Keratinocyte (primary cell): ENCODE results near the gene NRSN2. TPM values are rescaled to one million over a fixed set of nuclear protein-coding genes. Genes with fewer than 3 reads are reported as not detected.

Source experiments
- DNase-seq: peaks from one replicate; pipeline ENCODE4 v3.0.0-alpha.2; 2011; ENCODE audit warnings: low read depth, missing footprints, low spot score
- FAIRE-seq: peaks from 2 replicates; lab custom pipeline; 2011; peaks lifted over from hg19 to GRCh38; lab: Jason Lieb, UNC
- H2AFZ ChIP-seq: 2 replicates; pipeline ENCODE4 v1.6.0; 2012; ENCODE audit warnings: low read length, control low read depth, inconsistent platforms; ENCODE audit not compliant: control insufficient read depth
- H3K27ac ChIP-seq: 2 replicates; pipeline ENCODE4 v1.5.1; 2011; ENCODE audit warnings: low read length; ENCODE audit not compliant: control insufficient read depth, insufficient read depth
- H3K27me3 ChIP-seq: 3 replicates; pipeline ENCODE4 v1.6.0; 2011; ENCODE audit warnings: low read length; ENCODE audit not compliant: control insufficient read depth, insufficient read depth; ENCODE audit errors: extremely low read depth
- H3K36me3 ChIP-seq, 2 experiments: 2 replicates in 1 of 2; 3 replicates in 1 of 2; pipeline ENCODE4 v1.5.1; 2011; ENCODE audit warnings: low read length in 2 of 2, mild to moderate bottlenecking in 1 of 2; ENCODE audit not compliant: control insufficient read depth in 2 of 2, insufficient read depth in 2 of 2; ENCODE audit errors: extremely low read depth in 1 of 2
- H3K4me1 ChIP-seq: 3 replicates; pipeline ENCODE4 v1.5.1; 2011; ENCODE audit warnings: low read length; ENCODE audit not compliant: control insufficient read depth, insufficient read depth; ENCODE audit errors: extremely low read depth
- H3K4me2 ChIP-seq: 3 replicates; pipeline ENCODE4 v1.6.0; 2011; ENCODE audit warnings: low read depth, low read length; ENCODE audit not compliant: control insufficient read depth, insufficient read depth; ENCODE audit errors: extremely low read depth
- H3K4me3 ChIP-seq, 3 experiments: fragments of 200-600 bp in 1 of 3; sonication (generic) in 1 of 3; 2 replicates in 2 of 3; 3 replicates in 1 of 3; pipeline ENCODE4 v1.5.1; 2011 to 2016; ENCODE audit warnings: low read length in 3 of 3, mild to moderate bottlenecking in 3 of 3, control low read depth in 2 of 3, inconsistent platforms in 1 of 3, low read depth in 1 of 3, mixed read lengths in 1 of 3, mixed run types in 1 of 3, moderate library complexity in 1 of 3; ENCODE audit not compliant: control insufficient read depth in 2 of 3, insufficient read depth in 2 of 3; ENCODE audit errors: extremely low read depth in 1 of 3
- H3K79me2 ChIP-seq: 2 replicates; pipeline ENCODE4 v1.6.0; 2012; ENCODE audit warnings: low read length; ENCODE audit not compliant: control insufficient read depth, insufficient read depth
- H3K9ac ChIP-seq: 3 replicates; pipeline ENCODE4 v1.6.0; 2011; ENCODE audit warnings: low read length; ENCODE audit not compliant: control insufficient read depth, insufficient read depth; ENCODE audit errors: extremely low read depth
- H3K9me1 ChIP-seq: 3 replicates; pipeline ENCODE4 v1.6.0; 2011; ENCODE audit warnings: low read length; ENCODE audit not compliant: control insufficient read depth, insufficient read depth; ENCODE audit errors: extremely low read depth
- H3K9me3 ChIP-seq: 2 replicates; pipeline ENCODE4 v1.5.1; 2012; ENCODE audit warnings: low read depth, low read length; ENCODE audit not compliant: control insufficient read depth
- H4K20me1 ChIP-seq: 3 replicates; pipeline ENCODE4 v1.6.0; 2011; ENCODE audit warnings: low read length; ENCODE audit not compliant: control insufficient read depth, insufficient read depth; ENCODE audit errors: extremely low read depth
- EZH2 ChIP-seq: IDR thresholded peaks from one replicate; pipeline ENCODE4 v1.6.1; 2012; ENCODE audit warnings: inconsistent platforms, mild to moderate bottlenecking, low read length, moderate library complexity
- dilution Hi-C: fragments of 300-500 bp; cut with MboI; formaldehyde crosslinking; loops from one replicate; pipeline ENCODE4 v1.7.0; 2020; ENCODE audit warnings: low sequenced_read_pairs; ENCODE audit not compliant: extremely low pct_ligation_motif_present
- polyA plus RNA-seq, 5 experiments: library from polyadenylated mRNA; depleted of rRNA in 3 of 5; stranded (reverse) in 3 of 5; stranded (forward) in 1 of 5; unstranded in 1 of 5; fragments of >200 nt; gene quantifications; 1 replicate in 1 of 5; 2 replicates in 3 of 5; 3 replicates in 1 of 5; pipeline versions ENCODE4 v1.2.1 to v1.2.3, GENCODE V29; 2011 to 2012; ENCODE audit warnings: missing spikeins in 2 of 5, low read depth in 1 of 5, low replicate concordance in 1 of 5
- TF ChIP-seq, protein P1 (sequence below), 3 experiments: IDR thresholded peaks in 1 of 3; conservative IDR thresholded peaks in 1 of 3; optimal IDR thresholded peaks in 1 of 3; 2 replicates in 2 of 3; 3 replicates in 1 of 3; pipeline versions ENCODE3 to v1.5.1; 2011; ENCODE audit warnings: low read length in 3 of 3, mild to moderate bottlenecking in 3 of 3, moderate library complexity in 2 of 3, control low read depth in 1 of 3, inconsistent platforms in 1 of 3; ENCODE audit not compliant: insufficient read depth in 2 of 3; ENCODE audit errors: extremely low read depth in 1 of 3

Gene NRSN2
- polyA plus RNA-seq, 1 donor (not counting 4 experiments of a cell fraction or from before 2014, with no cell fraction given), result 10.4 TPM

DNA sequence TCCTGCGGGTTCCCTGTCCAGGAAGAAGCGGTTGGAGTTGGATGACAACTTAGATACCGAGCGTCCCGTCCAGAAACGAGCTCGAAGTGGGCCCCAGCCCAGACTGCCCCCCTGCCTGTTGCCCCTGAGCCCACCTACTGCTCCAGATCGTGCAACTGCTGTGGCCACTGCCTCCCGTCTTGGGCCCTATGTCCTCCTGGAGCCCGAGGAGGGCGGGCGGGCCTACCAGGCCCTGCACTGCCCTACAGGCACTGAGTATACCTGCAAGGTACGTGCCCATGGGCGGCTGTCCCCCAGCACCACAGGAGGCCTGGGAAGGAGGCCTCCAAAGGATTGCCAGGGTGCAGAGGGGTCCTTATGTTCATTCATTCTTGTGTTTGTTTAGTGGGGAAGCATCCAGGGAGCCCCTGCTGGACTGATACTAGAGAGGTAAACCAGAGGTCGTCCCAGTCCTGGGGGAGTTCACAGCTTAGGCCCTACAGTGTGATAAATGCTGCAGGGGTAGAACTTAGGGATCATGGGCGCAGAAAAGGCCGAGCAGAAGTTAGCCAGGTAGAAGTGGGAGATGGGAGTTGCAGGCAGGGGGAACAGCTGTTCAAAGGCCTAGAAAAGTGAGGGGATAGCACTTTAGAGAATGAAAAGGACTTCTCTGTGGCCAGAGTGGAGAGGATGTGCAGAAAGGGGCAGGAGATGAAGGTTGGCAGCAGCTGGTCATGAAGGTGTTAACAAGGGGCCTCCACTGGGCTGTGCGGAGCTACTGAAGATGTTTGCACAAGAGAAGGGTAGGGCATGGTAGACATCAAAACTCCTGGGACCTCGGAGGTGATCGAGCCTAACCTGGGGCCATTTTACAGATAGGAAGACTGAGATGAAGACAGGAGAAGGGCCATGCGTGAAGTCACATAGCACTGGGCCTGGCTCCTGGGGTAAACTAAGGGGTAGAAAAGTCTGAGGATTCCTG is 41.4 kb downstream of the NRSN2 start:
- H3K79me2 ChIP-seq, result peaks cover 47% of the 10 kb centered on the region
- dilution Hi-C loops, result no loop called here

DNA sequence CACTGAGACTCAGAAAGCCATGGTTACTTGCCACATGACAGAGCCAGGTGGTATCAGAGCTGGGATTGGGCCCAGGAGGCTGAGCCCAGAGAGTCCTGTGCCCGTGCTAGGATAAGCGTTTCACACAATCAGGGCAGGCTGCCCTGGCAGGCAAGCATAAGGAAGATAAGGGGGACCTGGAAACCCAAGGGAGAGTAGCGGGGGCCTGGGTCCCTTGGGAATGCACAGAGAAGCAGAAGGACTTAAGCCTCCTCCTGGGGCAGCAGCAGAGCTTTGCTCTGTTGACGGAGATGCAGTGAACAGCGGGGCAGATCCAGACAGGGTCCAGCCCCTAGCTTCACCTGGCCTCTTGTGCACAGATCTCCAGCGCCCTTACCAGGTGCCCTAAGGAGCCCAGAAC is 42.3 kb downstream of the NRSN2 start:
- TF ChIP-seq EZH2, result no peak
- TF ChIP-seq, protein P1, sequence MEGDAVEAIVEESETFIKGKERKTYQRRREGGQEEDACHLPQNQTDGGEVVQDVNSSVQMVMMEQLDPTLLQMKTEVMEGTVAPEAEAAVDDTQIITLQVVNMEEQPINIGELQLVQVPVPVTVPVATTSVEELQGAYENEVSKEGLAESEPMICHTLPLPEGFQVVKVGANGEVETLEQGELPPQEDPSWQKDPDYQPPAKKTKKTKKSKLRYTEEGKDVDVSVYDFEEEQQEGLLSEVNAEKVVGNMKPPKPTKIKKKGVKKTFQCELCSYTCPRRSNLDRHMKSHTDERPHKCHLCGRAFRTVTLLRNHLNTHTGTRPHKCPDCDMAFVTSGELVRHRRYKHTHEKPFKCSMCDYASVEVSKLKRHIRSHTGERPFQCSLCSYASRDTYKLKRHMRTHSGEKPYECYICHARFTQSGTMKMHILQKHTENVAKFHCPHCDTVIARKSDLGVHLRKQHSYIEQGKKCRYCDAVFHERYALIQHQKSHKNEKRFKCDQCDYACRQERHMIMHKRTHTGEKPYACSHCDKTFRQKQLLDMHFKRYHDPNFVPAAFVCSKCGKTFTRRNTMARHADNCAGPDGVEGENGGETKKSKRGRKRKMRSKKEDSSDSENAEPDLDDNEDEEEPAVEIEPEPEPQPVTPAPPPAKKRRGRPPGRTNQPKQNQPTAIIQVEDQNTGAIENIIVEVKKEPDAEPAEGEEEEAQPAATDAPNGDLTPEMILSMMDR (optimal IDR thresholded peaks at IDR 0.05 in 1 of 3, IDR thresholded peaks at IDR 0.05 in 1 of 3, conservative IDR thresholded peaks at IDR 0.05 in 1 of 3; ENCODE audit: extremely low read depth in 1 of 3, insufficient read depth in 2 of 3, low read length in 3 of 3), result no peak
- no peak for DNase-seq
- no peaks in the 10 kb centered on the region for H3K9me3 ChIP-seq
- H3K4me1 ChIP-seq, result peaks cover 2% of the 10 kb centered on the region
- no peak for FAIRE-seq
- H3K4me2 ChIP-seq, result no peak overlapping the region
- H3K36me3 ChIP-seq, result peaks cover 41 to 70% of the 10 kb centered on the region in 2 experiments
- H3K4me3 ChIP-seq, result no peak overlapping the region
- no peak overlapping the region for H2AFZ ChIP-seq
- no peak overlapping the region for H3K9ac ChIP-seq
- H4K20me1 ChIP-seq, result peaks cover 15% of the 10 kb centered on the region
- no peaks in the 10 kb centered on the region for H3K9me1 ChIP-seq
- peaks cover 38% of the 10 kb centered on the region for H3K79me2 ChIP-seq
- dilution Hi-C loops, result no loop called here
- no peak overlapping the region for H3K27ac ChIP-seq
- no peaks in the 10 kb centered on the region for H3K27me3 ChIP-seq

More for the DNA sequence above, 41.4 kb downstream of the NRSN2 start:
- DNase-seq, result no peak
- no peaks in the 10 kb centered on the region for H3K27me3 ChIP-seq
- H3K9me1 ChIP-seq, result no peaks in the 10 kb centered on the region
- H3K9me3 ChIP-seq, result no peaks in the 10 kb centered on the region
- no peak overlapping the region for H3K27ac ChIP-seq
- TF ChIP-seq EZH2, result no peak
- TF ChIP-seq, protein P1 (optimal IDR thresholded peaks at IDR 0.05 in 1 of 3, IDR thresholded peaks at IDR 0.05 in 1 of 3, conservative IDR thresholded peaks at IDR 0.05 in 1 of 3; ENCODE audit: extremely low read depth in 1 of 3, insufficient read depth in 2 of 3, low read length in 3 of 3), result no peak
- no peak overlapping the region for H3K4me3 ChIP-seq
- H3K36me3 ChIP-seq, result peaks cover 44 to 68% of the 10 kb centered on the region in 2 experiments
- H3K4me1 ChIP-seq, result peaks cover 5% of the 10 kb centered on the region
- peaks cover 15% of the 10 kb centered on the region for H4K20me1 ChIP-seq
- no peak overlapping the region for H3K9ac ChIP-seq
- FAIRE-seq, result no peak
- no peak overlapping the region for H3K4me2 ChIP-seq
- no peak overlapping the region for H2AFZ ChIP-seq
